Ecto neural progenitor cell (in vitro differentiated cells): Measurements from ENCODE around the gene YIPF4.
A peak's percentile ranks its signal among the peaks of the same experiment; 100 is the strongest.
"Not testable (repeated sequence)": the region's sequence is repeated elsewhere in the genome, so short reads cannot be mapped to it uniquely, and the experiment has no call there.

ENCODE experiments used
- DNase-seq: peaks from one replicate; pipeline ENCODE4 v3.0.0-alpha.2; 2018; ENCODE audit warnings: low spot score

YIPF4 gene

GRCh38 chr2:32289165-32289999 lies 11.7 kb downstream of the YIPF4 start:
- no peak for DNase-seq

GRCh38 chr2:32290000-32290339 lies 12.3 kb downstream of the YIPF4 start:
- no peak for DNase-seq

GRCh38 chr2:32291746-32292145 lies 14.0 kb downstream of the YIPF4 start:
- DNase-seq = no peak

DNA sequence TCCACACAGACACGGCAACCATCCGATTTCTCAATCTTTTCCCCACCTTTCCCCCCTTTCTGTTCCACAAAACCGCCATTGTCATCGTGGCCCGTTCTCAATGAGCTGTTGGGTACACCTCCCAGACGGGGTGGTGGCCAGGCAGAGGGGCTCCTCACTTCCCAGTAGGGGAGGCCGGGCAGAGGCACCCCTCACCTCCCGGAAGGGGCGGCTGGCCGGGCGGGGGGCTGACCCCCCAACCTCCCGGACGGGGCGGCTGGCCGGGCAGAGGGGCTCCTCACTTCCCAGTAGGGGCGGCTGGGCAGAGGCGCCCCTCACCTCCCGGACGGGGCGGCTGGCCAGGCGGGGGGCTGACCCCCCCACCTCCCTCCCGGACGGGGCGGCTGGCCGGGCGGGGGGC lies 15.8 kb downstream of the YIPF4 start:
- DNase-seq = not testable (repeated sequence)

- DNase-seq = not testable (repeated sequence)
These were observed 16.4 kb downstream of the YIPF4 start for GRCh38 chr2:32293966-32294562.

DNA sequence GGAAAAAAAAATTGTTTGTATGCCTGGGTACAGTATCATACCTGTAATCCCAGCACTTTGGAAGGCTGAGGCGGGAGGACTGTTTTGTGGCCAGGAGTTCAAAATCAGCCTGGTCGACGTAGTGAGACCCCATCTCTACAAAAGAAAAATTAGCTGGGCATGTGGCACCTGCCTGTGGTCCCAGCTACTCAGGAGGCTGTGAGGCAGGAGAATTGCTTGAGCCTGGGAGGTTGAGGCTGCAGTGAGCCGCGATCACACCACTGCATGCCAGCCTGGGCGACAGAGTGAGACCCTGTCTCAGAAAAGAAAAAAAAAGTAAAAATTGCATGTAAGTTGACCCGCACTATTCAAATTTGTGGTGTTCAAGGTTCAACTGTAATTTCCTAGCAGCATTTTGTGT lies 32.9 kb downstream of the YIPF4 start:
- no peak for DNase-seq

DNA sequence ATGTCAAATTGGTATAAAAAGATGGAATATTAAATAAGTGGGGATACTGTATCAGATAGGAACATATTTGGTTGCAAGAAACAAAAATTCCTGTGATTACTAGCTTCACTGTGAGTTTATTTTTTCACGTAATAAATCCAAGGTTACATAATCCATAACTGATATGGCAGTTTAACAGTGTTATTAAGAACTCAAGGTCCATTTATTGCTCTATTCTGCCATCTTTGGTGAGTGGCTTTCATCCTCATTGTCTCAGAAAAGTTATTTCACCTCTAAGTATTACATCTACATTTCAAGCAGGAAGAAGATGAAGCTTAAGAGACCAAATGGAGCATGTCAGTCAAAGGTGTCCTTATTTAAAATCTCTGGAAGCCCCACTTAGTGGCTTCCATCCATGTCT lies 37.2 kb downstream of the YIPF4 start:
- no peak for DNase-seq

- DNase-seq = not testable (repeated sequence)
These were observed 51.0 kb downstream of the YIPF4 start for GRCh38 chr2:32328679-32329078.

- not testable (repeated sequence) for DNase-seq
These were observed 51.7 kb downstream of the YIPF4 start for GRCh38 chr2:32329180-32329980.

DNA sequence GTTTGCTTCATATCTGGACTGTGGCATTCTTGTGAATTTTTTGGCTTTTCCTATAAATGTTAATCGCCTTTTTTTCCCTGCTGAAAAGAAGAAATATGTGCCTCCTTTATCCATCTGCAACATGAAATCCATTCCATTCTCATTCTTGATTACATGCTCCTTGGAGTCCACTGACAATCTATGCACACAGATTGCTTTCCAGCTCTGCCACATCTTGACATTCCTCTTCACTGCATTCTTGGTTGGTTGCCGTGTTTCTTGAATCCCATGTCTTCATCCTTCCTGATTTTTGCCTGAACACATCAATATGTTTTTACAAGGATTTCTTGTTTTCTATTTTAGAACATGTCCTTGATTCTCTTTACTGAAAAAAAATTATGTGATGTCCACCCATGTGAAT lies 52.4 kb downstream of the YIPF4 start:
- no peak for DNase-seq

- DNase-seq = no peak
These were observed 65.1 kb downstream of the YIPF4 start for GRCh38 chr2:32342801-32343200.

DNA sequence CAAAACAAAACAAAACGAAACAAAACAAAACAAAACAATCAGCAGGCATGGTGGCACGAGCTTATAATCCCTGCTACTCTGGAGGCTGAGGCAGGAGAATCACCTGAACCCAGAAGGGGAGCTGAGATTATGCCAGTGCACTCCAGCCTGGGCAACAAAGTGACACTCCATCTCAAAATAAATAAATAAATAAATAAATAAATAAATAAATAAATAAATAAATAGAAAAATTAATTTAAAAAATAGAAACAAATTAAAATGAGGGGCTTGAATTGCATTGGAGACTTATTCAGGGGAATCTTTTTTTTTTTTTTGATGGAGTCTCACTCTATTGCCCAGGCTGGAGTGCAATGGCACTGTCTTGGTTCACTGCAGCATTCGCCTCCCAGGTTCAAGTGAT lies 73.1 kb downstream of the YIPF4 start:
- DNase-seq = not testable (repeated sequence)

GRCh38 chr2:32355976-32356680 lies 78.4 kb downstream of the YIPF4 start:
- no peak for DNase-seq

DNA sequence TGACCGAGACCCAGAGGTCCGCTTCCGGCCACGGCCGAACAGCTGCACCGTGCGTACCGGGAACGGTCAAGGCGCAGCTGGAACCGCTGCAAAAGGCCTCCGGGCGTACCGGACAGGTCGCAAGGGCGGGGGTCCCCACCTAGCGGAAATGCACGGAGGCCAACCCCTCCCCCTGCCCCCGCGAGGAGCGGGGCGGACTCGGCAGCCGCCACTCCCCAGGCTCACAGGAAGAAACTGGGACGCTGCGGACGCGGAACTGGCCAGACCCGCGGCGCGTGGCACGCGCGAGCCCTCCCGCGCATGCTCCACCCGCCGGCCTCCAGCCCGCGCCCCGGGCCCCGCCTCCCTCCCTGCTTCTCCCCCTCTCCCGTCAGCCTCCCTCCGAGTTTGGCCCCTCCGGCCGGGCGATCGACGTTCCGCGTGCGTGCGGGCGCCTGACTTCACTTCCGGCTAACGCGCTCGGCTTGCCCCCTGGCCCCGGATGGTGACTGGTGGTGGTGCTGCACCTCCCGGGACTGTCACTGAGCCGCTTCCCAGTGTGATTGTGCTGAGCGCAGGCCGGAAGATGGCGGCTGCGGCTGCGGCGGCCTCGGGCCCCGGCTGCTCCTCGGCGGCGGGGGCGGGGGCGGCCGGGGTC lies 79.1 kb downstream of the YIPF4 start, which contains the start of gene BIRC6:
Gene BIRC6, plus strand, starts transcription at position 343 of the 637 bp plus-strand sequence. Its CDS starts 139 bp downstream, at position 482.
- DNase-seq = peak; percentile 99

DNA sequence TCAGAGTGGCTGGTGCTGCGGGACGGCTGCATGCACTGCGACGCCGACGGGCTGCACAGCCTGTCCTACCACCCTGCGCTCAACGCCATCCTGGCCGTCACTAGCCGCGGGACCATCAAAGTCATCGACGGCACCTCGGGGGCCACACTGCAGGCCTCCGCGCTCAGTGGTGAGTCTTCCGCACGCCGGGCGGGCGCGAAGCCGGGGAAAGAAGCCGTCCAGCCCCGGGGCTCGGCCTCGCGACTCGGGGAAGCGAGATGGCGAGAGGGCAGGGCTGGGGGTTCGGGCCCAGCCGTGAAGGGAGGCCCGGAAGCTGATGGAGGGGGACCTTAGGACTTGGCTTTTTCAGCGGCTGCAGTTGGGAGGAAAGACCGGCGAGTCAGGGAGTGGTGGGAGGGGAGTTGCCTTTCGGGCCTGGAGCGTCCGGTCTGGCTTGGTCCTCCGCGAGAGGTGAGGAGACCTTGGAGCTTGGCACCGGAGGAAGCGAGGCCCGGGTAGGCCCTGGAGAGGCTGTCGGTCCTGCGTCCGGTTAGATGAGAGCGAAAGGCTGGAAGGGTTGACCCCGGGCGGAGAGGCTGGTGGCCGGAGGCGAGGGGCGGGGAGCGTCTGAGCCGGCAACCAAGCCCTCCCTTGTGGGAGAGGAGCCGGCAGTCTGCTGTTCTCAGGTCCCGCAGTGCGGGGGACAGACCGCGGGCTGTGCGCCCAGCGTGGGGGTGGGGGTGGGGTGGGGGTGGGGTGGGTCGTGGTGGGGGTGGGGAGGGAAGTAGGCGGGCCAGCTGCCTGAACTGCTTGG lies 79.8 kb downstream of the YIPF4 start:
- peak; percentile 74 for DNase-seq

DNA sequence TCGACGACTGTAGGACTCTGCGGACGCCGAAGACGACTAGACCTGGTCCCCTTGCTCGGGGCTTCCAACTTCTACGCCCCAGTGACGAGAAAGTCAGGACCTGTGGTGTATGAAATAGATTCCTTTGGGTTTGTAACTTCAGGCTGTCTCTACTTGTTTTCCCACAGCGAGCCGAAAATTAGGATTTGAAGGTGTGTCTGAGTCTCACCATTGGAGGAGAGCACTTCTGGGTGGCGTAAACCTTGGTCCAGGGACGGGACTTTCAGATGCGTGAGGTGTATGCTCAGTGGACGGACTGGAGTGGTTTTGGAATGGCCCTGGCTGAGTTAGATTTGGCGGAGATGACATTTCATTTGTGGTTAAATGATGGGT lies 80.4 kb downstream of the YIPF4 start:
- no peak for DNase-seq

GRCh38 chr2:32360416-32360815 lies 82.7 kb downstream of the YIPF4 start:
- DNase-seq = no peak

DNA sequence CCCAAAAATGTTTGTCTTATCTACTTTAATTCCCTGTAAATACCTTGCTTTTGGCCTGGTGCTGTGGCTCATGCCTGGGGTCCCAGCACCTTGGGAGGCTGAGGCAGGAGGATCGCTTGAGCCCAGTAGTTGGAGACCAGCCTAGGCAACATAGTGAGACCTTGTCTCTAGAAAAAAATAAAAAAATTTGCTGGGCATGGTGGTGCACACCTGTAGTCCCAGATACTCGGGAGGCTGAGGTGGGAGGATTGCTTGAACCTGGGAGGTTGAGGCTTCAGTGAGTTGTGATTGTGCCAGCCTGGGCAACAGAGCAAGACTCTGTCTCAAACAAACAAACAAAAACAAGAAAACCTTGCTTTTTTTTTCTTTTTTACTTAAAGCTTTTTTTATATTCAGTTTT lies 85.3 kb downstream of the YIPF4 start:
- not testable (repeated sequence) for DNase-seq

GRCh38 chr2:32363597-32363996 lies 85.9 kb downstream of the YIPF4 start:
- DNase-seq = no peak

DNA sequence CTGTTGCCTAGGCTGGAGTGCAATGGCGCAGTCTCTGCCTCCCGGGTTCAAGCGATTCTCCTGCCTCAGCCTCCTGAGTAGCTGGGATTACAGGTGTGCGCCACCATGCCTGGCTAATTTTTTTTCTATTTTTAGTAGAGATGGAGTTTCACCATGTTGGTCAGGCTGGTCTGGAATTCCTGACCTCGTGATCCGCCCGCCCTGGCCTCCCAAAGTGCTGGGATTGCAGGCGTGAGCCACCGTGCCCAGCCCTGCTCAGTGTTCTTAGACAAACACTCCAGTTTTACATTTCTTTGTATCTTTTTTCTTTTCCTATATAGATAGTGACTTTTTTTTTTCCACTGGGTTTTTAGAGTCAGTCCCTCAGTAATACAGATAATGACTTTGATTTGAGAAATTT lies 86.6 kb downstream of the YIPF4 start:
- not testable (repeated sequence) for DNase-seq

- not testable (repeated sequence) for DNase-seq
These were observed 88.0 kb downstream of the YIPF4 start for GRCh38 chr2:32365679-32366078.
